Measurements from ENCODE around the gene SLCO3A1. TPM values are rescaled to one million over a fixed set of nuclear protein-coding genes. Genes with fewer than 3 reads are reported as not detected.

The SLCO3A1 gene
- total RNA-seq, 1 donor from 2014 or later, result 7.7 TPM

GRCh38 chr15:92141607-92142006 is 288.1 kb downstream of the SLCO3A1 start:
- Mint-ChIP-seq H3K9me3 (ENCODE audit: low read depth) (peaks cover 1% of the 10 kb centered on the region), H3K36me3 (ENCODE audit: insufficient read depth) (peaks cover under 1% of the 10 kb centered on the region), H3K4me3 (ENCODE audit: low read depth) (no peak overlapping the region), H3K27me3 (peaks cover 8% of the 10 kb centered on the region), H3K4me1 (ENCODE audit: low read depth) (peaks cover 1% of the 10 kb centered on the region), H3K27ac (no peak overlapping the region)
- TF ChIP-seq CTCF (IDR thresholded peaks at IDR 0.05; ENCODE audit: unreplicated experiment), result no peak
- DNase-seq (ENCODE audit: low spot score, unreplicated experiment), result no peak

GRCh38 chr15:92142242-92143232 is 289.0 kb downstream of the SLCO3A1 start:
- Mint-ChIP-seq H3K27ac (no peak overlapping the region), H3K27me3 (peaks cover 8% of the 10 kb centered on the region), H3K4me1 (ENCODE audit: low read depth) (peaks cover 4% of the 10 kb centered on the region), H3K9me3 (ENCODE audit: low read depth) (no peaks in the 10 kb centered on the region), H3K4me3 (ENCODE audit: low read depth) (no peak overlapping the region), H3K36me3 (ENCODE audit: insufficient read depth) (no peaks in the 10 kb centered on the region)
- no peak for TF ChIP-seq CTCF (IDR thresholded peaks at IDR 0.05; ENCODE audit: unreplicated experiment)
- no peak for DNase-seq (ENCODE audit: low spot score, unreplicated experiment)

GRCh38 chr15:92143765-92144164 is 290.3 kb downstream of the SLCO3A1 start:
- no peak overlapping the region for H3K27ac Mint-ChIP-seq
- no peak for TF ChIP-seq CTCF (IDR thresholded peaks at IDR 0.05; ENCODE audit: unreplicated experiment)
- DNase-seq (ENCODE audit: low spot score, unreplicated experiment), result no peak
- no peaks in the 10 kb centered on the region for H3K9me3 Mint-ChIP-seq (ENCODE audit: low read depth)
- no peak overlapping the region for H3K4me3 Mint-ChIP-seq (ENCODE audit: low read depth)
- peaks cover 4% of the 10 kb centered on the region for H3K4me1 Mint-ChIP-seq (ENCODE audit: low read depth)
- peaks cover 8% of the 10 kb centered on the region for H3K27me3 Mint-ChIP-seq
- H3K36me3 Mint-ChIP-seq (ENCODE audit: insufficient read depth), result no peaks in the 10 kb centered on the region

- H3K27ac Mint-ChIP-seq, result no peak overlapping the region
- H3K27me3 Mint-ChIP-seq, result peaks cover 8% of the 10 kb centered on the region
- no peak for TF ChIP-seq CTCF (IDR thresholded peaks at IDR 0.05; ENCODE audit: unreplicated experiment)
- H3K9me3 Mint-ChIP-seq (ENCODE audit: low read depth), result no peaks in the 10 kb centered on the region
- H3K36me3 Mint-ChIP-seq (ENCODE audit: insufficient read depth), result no peaks in the 10 kb centered on the region
- no peak for DNase-seq (ENCODE audit: low spot score, unreplicated experiment)
- H3K4me3 Mint-ChIP-seq (ENCODE audit: low read depth), result peak overlapping the region; percentile 30
- H3K4me1 Mint-ChIP-seq (ENCODE audit: low read depth), result peaks cover 4% of the 10 kb centered on the region
Measured at GRCh38 chr15:92146511-92147150, 293.1 kb downstream of the SLCO3A1 start.

- DNase-seq (ENCODE audit: low spot score, unreplicated experiment), result no peak
- Mint-ChIP-seq H3K4me3 (ENCODE audit: low read depth) (no peak overlapping the region), H3K4me1 (ENCODE audit: low read depth) (peaks cover 4% of the 10 kb centered on the region), H3K27ac (no peak overlapping the region), H3K27me3 (peaks cover 8% of the 10 kb centered on the region), H3K36me3 (ENCODE audit: insufficient read depth) (no peaks in the 10 kb centered on the region), H3K9me3 (ENCODE audit: low read depth) (no peaks in the 10 kb centered on the region)
- no peak for TF ChIP-seq CTCF (IDR thresholded peaks at IDR 0.05; ENCODE audit: unreplicated experiment)
Measured at GRCh38 chr15:92149029-92149428, 295.5 kb downstream of the SLCO3A1 start.

Measured in progenitor cell of endocrine pancreas (in vitro differentiated cells).